HG03175 (cell line): ENCODE results near the gene MUC6.
"Not testable (repeated sequence)": the region's sequence is repeated elsewhere in the genome, so short reads cannot be mapped to it uniquely, and the experiment has no call there.

Experiments used
- ATAC-seq: cut with Tn5 transposase; IDR thresholded peaks from one replicate; pipeline ENCODE4 v1.9.1; 2021; ENCODE audit warnings: mild to moderate bottlenecking, moderate library complexity; ENCODE audit not compliant: unreplicated experiment

MUC6 gene

GRCh38 chr11:991711-992307, 44.7 kb downstream of the MUC6 start:
- no peak for ATAC-seq

- ATAC-seq, result no peak
Observed at GRCh38 chr11:991034-991433, 45.5 kb downstream of the MUC6 start.

GRCh38 chr11:990101-990500, 46.4 kb downstream of the MUC6 start:
- ATAC-seq, result no peak

- no peak for ATAC-seq
Observed at GRCh38 chr11:987671-988070, 48.8 kb downstream of the MUC6 start.

GRCh38 chr11:986952-987305, 49.6 kb downstream of the MUC6 start:
- no peak for ATAC-seq

- ATAC-seq, result no peak
Observed at GRCh38 chr11:986270-986951, 50.1 kb downstream of the MUC6 start.

DNA sequence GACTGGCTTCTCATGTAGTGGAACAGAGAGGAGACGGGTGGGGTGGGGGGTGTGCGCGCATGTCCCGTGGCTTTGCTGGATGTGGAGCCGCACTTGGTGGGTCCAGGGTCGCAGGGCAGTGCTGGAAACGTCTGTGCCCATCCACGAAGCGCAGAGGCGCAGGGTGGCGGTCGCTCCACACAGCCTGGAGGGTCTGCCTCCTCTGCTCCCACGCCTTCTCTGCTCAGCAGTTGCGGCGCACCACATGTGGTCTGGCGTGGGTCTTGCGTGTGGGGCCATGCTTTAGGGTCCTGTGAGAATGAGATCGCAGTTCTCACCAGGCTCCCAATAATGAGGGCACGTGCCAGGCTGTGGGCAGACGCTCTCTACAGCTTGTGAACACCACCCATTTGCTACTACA, 50.7 kb downstream of the MUC6 start:
- no peak for ATAC-seq

GRCh38 chr11:985406-985805, 51.1 kb downstream of the MUC6 start:
- ATAC-seq, result no peak

DNA sequence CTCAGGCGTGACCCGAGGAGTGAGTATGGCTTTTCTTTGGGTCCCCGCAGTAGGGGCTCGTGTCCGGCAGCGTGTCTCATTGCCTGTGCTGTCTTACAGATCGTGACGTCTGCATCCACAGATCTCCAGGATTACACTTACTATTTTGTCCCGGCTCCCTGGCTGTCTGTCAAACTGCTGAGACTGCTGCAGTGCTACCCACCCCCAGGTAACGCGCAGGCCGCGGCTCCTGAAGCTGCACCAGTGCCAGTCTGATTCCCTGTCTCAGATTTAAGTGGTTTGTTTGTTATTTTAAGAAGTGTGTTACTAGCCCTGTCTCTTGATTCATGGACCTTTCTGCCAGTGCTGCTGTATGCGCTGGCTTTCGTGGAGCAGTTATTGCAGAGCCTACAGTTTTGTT, 52.0 kb downstream of the MUC6 start:
- no peak for ATAC-seq

DNA sequence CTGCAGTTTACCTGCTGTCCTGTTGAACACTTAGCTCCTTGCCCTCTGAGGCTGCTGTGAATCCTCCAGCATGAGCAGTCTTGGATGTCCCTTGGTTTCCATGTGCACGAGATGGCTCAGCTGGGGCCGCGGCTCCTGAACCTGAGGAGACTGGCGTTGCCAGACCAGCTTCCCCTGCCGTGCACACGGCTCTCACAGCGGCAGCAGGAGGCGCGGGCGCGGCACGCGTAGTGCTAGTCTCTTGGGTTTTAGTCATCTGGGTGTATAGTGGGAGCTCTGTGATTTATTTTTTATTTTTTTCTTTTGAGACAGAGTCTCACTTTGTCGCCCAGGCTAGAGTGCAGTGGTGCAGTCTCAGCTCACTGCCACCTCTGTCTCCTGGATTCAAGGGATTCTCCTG, 54.8 kb downstream of the MUC6 start:
- no peak for ATAC-seq

- ATAC-seq, result no peak
Observed at GRCh38 chr11:980438-981357, 55.8 kb downstream of the MUC6 start.

- no peak for ATAC-seq
Observed at GRCh38 chr11:978781-979180, 57.7 kb downstream of the MUC6 start.

- ATAC-seq, result no peak
Observed at GRCh38 chr11:977830-978720, 58.4 kb downstream of the MUC6 start.

- no peak for ATAC-seq
Observed at GRCh38 chr11:976431-977160, 59.9 kb downstream of the MUC6 start.

GRCh38 chr11:975827-976226, 60.7 kb downstream of the MUC6 start:
- ATAC-seq, result no peak

GRCh38 chr11:975376-975775, 61.1 kb downstream of the MUC6 start:
- not testable (repeated sequence) for ATAC-seq

DNA sequence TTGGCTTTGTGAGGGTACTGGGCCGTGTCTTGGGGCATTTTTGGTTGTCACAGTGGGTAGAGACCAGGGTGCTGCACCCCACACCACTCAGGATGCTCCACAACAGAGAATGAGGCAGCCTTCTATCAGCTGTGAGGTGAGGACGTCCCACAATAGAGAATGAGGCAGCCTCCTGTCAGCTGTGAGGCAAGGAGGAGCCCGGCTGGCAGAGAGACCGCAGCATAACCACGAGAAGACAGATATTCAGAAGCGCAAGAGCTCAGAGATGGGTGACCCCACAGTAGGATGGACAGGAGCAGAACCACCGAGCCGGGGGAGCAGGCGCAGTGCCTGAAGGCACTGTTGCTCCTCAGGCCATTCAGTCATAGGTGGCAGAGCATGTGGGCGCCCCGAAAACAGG, 63.3 kb downstream of the MUC6 start:
- ATAC-seq, result no peak

- ATAC-seq, result no peak
Observed at GRCh38 chr11:972523-973211, 63.9 kb downstream of the MUC6 start.

GRCh38 chr11:971731-972365, 64.7 kb downstream of the MUC6 start:
- no peak for ATAC-seq
